Stimulated activated CD8-positive, alpha-beta memory T cell treated with anti-CD3 and anti-CD28 coated beads, Interleukin-7, amount 100 ng/mL, for 1 hour (primary cell): ENCODE results near the gene PPIL4.

Experiments used
- DNase-seq, 2 donors: peaks; one replicate each; pipeline ENCODE4 v3.0.0-alpha.2; 2020; ENCODE audit warnings: low read depth in 2 of 2

Gene PPIL4, protein sequence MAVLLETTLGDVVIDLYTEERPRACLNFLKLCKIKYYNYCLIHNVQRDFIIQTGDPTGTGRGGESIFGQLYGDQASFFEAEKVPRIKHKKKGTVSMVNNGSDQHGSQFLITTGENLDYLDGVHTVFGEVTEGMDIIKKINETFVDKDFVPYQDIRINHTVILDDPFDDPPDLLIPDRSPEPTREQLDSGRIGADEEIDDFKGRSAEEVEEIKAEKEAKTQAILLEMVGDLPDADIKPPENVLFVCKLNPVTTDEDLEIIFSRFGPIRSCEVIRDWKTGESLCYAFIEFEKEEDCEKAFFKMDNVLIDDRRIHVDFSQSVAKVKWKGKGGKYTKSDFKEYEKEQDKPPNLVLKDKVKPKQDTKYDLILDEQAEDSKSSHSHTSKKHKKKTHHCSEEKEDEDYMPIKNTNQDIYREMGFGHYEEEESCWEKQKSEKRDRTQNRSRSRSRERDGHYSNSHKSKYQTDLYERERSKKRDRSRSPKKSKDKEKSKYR

DNA sequence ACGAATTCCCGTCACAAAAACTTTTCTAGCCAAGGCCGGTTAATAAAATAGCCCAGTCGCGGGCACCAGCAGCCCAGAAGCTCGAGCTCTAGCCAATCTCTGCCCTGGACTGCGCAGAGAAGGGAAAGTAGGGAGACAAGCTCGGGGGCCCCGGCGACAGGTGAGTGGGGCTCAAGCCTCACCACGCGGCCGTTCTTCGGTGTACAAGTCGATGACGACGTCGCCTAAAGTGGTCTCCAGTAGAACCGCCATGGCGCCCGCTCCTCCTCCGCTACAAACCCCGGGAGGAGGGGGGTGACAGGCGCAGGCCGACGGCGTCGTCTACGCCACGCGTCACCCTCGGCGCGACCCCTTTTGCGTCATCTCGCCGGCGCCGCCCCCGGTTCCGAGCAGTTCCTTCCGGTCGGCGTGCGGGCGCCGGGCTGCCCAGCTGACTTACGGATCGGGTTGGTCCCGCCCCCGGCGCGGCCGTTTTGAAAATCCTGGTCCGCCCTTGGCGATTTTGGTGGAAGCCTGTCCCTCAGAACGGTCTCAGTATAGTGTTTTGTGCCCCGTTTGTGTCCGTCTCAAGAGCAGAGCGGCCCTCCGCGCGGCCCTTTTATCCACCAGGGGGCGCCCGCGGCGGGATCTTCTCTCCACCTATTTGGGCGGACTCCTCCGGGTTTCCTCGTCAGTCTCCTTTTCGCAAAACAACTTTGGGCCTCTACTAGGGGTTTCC lies at the start of gene PPIL4:
Gene PPIL4, minus strand, starts transcription at position 290 of the 718 bp plus-strand sequence. Its CDS starts 38 bp downstream, at position 252.
- DNase-seq: peak; percentile 93 to 96

DNA sequence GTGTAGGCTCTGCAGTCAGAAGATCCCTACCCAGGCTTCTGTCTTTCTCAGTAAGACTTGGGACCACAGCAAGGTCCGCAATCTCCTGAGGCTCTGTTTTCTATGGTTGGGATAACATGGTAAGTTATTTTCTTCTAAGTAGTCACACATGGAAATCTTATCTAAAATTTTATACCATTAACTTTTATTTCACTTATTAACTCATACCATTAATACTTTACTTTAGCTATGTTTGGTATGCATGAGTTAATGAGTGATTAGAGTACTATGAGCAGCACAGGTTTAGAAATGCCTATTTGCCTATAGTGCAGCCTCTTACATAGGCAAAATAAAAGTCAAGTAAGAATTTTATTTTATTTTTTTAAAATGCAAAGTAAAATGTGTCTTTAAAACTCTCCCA lies 47.6 kb upstream of the PPIL4 start:
- no peak for DNase-seq

DNA sequence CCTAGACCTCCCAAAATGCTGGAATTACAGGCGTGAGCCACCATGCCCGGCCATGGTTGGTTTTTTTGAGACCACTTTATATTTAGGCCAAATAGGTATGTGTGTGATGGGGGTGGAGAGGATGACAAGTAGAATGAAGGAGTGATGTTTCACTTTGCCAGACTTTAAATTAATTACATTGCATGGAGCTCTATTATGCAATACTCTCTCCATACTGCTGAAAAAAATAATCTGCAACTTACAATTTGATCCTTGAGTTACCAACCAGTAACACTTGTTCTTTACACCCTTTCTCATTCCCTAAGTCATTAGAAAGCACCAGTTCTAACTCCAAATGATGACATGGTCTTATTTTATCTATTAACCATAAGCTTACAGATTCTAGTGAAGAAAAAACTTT lies 47.1 kb upstream of the PPIL4 start:
- no peak for DNase-seq

DNA sequence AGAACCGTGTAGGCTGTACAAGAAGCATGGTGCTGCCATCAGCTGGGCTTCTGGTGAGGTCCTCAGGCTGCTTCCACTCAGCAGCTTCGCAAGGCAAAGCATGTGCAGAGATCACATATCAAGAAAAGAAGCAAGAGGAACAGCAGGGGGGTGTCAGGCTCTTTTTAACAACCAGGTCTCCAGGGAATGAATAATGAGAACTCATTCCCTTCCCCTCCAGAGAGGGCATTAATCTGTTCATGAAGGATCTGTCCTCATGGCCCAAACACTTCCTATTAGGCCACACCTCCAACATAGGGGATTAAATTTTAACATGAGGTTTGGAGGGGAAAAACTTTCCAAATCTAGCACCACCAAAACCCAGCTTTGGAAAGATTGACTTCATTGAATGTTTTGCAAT lies 40.3 kb upstream of the PPIL4 start:
- no peak for DNase-seq

DNA sequence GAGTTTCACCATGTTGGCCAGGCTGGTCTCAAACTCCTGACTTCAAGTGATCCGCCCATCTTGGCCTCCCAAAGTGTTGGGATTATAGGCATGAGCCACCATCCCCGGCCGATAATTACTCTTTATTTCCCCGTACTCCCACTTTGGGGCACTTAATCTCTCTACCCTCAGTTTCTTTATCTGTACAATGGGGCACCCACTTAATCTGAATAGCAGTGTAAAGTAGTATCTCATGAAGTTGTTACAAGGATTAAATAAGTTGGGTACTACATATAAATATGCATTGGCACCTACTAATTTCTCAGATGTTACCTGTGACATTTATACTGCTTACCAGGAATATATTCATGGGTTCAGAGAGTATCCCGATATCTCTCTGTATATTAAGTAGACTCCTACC lies 35.5 kb upstream of the PPIL4 start:
- no peak for DNase-seq

DNA sequence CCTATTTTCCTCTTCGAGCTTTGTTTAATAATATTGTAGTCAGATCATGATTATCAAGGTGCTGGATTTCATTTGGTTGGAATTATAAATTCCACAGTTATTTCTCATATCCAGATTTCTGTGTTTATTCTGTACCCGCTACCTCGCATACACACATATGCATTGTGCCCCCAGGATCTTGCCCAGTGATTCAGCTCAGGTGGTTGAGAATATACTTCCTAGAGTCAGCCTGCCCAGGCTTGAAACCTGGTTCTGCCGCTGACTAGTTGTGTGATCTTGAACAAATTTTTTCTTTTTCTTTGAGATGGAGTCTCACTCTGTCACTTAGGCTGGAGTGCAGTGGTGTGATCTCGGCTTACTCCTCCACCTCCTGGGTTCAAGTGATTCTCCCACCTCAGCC lies 35.0 kb upstream of the PPIL4 start:
- DNase-seq: no peak

DNA sequence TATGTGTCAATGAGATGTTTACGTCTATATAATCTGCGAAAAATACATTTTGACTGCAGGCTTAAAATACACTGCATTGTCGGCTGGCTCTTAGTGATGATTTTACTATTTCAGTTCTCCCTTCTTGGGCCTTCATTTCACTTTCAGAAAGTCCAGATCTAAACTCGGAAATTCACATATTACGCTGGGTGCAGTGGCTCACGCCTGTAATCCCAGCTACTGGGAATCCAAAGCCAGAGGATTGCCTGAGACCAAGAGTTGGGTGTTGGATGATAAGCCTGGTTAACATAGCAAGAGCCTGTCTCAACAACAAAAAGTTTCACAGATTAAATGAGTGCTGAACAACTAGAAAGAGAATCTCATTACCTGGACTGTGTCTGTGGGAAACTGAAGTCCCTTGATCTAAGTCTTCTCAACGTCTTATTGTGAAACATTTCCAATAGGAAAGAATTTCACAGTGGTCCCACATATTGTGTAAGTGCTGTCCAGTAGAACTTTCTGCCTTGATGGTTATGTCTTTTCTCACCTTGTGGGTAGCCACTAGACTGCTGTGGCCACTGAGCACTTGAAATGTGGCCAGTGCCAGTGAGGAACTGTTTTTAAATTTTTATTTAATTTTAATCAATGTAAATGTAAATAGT lies 22.2 kb upstream of the PPIL4 start:
- DNase-seq: no peak

DNA sequence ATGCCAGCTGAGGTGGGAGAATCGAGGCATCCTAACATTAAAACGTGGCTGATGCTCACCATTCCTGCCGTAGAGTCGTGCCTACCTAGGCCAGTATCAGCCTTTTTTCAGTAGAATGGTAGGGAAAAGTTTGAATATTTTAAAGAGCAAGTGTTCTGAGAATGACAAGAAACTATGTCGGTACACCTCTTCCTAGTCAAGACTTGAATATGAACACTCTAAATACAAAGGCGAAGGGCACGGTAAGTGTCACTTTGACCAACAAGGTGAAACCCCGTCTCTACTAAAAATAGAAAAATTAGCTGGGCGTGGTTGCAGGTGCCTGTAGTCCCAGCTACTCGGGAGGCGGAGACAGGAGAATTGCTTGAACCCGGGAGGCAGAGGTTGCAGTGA lies 21.3 kb upstream of the PPIL4 start:
- DNase-seq: no peak

DNA sequence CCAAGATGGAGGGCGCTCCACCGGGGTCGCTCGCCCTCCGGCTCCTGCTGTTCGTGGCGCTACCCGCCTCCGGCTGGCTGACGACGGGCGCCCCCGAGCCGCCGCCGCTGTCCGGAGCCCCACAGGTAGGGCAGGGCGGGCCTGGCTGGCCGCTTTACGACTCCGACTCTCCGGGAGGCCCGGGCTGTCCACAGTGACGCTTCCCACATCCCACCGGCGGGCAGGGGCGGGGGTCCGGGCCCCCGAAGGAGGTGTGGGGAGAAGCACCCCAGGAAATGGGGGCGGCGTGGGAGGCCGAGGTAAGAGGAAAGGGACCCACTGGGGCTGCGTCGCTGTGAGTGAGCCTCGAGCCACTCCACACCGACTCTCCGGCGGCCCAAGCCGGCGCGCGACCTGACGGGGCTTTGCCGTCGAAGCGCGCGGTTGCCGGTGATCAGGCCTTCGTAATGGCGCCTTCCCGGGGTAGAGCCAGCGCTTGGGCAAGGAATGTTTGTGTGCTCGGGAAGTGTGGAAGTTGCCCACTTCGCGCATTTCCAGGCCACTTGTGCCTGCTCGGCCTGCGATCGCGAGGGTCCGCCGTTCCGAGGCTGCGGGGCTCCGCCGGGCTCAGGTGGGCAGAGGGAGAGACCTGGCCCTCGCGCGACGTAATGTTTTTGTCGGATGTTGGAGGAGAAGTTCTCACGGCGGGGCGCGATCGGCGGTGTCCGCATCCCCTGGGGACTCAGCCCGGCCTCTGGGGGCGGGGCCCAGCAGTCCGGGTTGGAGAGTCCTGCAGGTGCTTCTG lies 20.8 kb upstream of the PPIL4 start:
- DNase-seq: no peak

DNA sequence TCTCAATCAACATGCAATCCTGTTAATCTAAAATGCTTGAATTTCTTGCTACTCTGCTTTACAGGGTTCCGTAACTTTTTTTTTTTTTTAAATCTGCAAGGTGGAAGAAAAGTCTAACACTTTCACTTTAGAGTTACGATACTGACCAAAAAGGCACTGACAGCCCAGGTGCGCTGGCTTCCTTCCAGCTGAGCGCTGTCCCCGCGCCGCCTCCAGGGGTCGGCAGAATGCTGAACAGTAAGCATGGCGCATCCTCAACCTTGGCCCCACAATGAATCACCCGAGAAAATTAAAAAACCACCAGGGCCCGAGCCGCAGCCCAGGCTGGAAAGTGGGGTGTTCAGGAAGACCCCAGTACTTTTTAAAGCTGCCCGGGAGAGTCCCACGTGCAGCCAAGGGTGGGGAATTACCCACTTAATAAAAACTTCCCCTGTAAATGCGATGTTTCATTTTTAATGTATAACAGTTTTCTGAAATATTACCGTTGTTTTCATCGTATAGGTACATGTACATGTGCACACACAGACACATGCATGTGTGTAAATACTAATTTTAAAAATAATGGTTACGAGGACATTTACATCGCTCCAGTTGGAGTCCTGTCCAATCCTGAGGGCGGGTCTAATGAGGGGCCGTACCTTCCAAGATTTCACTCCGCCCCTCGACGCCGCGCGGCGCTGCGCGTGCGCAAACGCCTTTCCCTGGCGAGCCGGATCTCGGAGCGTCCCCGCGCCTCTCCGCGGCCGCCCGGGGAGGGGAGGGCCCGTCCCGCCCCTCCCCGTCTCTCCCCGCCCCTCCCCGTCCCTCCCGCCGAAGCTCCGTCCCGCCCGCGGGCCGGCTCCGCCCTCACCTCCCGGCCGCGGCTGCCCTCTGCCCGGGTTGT lies 19.9 kb upstream of the PPIL4 start, which contains the start of gene GINM1:
Gene GINM1, plus strand, starts transcription at position 849 of the 883 bp plus-strand sequence. CDS start 40 bp downstream, outside the sequence.
- peak; percentile 90 to 92 for DNase-seq

DNA sequence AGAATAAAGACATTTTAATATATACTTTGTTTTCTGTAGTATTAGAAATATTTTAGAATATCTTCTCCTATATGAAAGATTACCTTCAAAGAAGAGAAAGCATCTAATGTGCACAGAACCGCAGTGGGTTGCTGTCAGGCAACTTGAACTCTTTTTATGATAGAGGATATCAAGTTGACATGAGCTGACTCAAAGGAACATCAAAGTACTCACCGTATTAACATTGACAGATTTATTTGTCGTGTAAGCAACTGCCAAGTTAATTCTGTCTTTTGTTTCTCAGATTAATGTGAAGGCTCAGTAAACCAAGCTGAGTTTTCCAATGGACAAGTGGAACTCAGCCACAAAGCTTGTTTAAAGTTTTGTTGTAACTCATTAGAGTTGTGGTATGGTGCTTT lies 18.1 kb upstream of the PPIL4 start:
- no peak for DNase-seq

DNA sequence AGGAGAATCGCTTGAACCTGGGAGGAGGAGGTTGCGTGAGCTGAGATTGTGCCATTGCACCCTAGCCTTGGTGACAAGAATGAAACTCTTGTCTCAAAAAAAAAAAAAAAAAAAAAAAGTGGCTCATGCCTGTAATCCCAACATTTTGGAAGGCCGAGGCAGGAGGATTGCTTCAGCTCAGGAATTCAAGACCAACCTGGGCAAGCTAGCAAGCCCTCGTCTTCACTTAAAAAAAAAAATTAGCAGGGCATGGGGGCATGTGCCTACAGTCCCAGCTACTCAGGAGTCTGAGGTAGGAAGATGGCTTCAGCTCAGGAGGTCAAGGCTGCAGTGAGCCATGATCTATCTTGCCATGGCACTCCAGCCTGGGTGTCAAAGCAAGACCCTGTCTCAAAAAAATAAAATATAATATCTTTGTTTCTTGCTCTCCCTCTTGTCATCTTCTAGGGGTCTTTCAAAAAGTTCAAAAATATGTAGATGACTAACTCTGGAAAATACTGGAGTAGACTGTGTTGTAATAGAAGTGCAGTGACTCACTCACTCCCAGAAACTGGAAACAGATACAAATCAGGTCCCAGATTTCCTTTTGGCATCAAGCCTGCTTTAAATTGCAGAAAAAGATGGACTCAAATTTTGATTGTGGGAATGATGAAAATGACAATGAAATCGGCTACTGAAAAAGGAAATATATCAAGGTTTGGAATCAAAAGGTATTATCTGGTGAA lies 17.5 kb upstream of the PPIL4 start:
- no peak for DNase-seq

DNA sequence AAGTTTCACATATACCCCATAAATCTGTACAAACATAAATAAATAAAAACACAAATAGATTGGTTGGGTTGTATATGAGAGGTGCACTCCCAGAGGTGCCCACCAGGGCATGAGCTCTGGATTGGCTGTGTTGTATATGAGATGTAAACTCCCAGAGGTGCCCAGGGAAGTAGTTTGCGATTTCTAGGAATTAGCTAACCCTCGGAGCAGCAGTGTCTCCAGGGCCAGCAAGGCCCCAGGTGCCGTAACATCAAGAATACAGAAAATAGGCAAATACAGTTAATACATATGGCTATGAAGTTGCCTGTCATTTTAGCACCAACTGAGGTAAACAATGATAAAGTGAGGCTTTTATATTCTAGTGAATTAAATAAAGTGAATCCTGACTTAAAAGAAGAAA lies 14.9 kb upstream of the PPIL4 start:
- no peak for DNase-seq

DNA sequence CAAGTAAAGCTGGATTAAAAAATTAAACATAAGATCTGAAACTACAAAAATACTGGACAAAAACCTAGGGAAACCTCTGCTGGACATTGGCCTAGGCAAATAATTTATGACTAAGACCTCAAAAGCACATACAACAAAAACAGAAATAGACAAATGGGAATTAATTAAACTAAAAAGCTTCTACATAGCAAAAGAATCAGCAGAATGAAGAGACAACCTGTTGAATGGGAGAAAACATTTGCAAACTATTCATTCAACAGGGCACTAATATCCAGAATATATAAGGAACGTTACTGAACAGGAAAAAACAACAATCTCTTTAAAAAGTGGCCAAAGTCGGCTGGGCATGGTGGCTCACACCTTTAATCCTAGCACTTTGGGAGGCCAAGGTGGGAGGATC lies 13.5 kb upstream of the PPIL4 start:
- no peak for DNase-seq

DNA sequence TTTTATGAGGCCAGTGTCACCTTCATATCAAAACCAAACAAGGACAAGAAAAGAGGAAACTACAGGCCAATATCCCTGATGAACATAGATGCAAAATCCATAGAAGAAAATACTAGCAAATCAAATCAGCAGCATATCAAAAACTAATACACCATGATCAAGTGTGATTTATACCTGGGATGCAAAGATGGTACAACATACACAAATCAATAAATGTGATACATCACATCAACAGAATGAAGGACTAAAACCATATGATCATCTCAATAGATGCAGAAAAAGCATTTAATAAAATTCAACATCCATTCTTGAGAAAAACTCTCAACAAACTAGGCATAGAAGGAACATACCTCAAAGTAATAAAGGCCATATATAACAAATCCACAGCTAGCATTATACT lies 12.2 kb upstream of the PPIL4 start:
- no peak for DNase-seq

DNA sequence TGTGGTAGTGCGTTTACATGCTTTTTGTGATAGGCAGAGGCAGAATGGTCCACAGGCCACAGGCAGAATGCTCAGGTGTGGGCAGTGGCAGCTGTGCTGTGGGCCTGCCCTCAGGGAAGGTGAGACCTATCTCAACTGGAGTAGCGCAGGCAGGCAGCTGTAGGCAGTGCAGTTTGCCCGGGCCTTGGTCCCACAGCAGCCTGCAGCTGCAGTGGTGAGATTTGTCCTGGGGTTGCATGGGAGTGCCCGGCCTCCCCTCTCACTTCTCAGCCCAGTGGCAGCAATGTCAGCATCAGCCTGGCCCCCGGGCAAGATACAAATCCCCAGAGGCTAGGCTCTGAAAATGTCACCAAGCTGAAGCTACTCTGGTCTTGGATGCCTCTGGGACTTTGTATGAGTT lies 6.1 kb upstream of the PPIL4 start:
- DNase-seq: no peak

DNA sequence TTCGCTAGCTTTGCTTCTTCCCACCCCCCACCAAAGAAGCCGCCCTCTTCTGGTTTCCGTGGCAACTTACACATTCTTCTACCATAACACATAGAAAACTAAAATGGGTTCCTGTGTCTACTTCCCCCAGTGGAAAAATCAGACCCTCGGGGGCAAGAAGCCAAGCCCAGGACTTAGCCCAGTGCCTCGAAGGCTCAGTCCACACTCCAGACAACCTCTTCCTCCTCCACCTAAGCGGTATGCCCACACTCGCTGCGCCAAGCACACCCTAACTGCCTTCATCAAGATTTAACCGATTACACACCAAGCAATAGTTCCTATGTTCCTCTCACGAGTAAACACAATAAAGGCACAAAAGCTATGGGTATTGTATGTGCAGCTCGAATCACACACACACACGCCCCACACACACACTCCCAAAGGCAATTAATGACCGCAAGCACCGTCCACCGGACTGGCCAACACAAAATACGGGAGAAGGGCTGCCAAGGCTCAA lies 537 bp downstream of the PPIL4 start:
- peak; percentile 29 to 37 for DNase-seq

DNA sequence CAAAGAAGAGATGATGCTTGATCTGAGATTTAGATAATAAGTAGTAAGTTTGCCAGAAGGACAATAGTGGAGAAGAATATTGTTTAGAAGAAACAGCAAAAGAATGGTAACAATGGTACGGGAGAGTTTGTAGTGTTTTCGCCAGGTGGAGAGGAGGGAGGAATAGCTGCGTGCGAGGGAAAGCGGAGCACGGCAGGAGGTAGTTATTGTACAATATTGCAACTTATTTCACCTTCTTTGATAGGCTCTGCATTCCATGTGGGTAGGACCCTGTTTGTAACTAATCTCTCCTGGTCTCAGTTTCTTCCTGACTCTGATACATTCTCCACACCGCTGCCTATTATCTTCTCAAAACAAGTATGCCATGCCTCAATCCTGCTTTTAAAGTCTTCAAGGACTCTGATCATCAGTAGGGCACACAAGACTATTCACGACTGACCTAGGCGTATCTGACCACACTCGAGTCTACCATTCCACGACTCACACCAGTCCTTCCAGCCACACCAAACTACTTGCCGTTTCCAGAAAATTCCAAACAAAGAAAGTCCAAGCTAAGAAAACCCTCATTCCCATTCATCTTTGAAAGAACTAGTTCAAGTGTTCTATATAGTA lies 1.1 kb downstream of the PPIL4 start:
- no peak for DNase-seq

DNA sequence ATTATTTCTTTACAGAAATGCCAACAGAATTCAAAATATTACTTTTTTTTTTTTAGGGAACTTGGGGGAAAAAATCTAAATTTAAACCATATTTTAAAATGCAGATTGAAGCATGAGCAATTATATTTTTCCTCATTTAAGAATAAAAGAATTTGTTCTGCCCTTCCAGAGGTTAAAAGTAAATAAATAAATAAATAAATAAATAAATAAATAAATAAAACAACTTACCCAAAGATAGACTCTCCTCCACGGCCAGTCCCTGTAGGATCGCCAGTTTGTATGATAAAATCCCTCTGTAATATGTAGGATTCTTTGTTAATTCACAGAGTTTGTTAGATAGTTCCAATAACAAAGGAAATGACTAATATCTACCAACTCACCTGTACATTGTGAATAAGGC lies 4.7 kb downstream of the PPIL4 start:
- DNase-seq: no peak
